ENCODE data around the gene EDA2R.

Gene EDA2R

GRCh38 chrX:66579219-66579618, 59.7 kb downstream of the EDA2R start:
- H3K27me3 ChIP-seq, result peaks cover 27% of the 10 kb centered on the region; the same call in 1 of the 2 replicates
- no peak overlapping the region for H3K4me3 ChIP-seq
- H3K4me2 ChIP-seq, result no peak overlapping the region
- no peak overlapping the region for H3K27ac ChIP-seq
- H3K36me3 ChIP-seq, result no peaks in the 10 kb centered on the region
- no peak for TF ChIP-seq Cebpa-rat (IDR thresholded peaks at IDR 0.05)
- no peak overlapping the region for H3K9ac ChIP-seq
- no peaks in the 10 kb centered on the region; the same call in 1 of the 2 replicates for H3K9me3 ChIP-seq
- H4K20me1 ChIP-seq, result no peaks in the 10 kb centered on the region
- no peaks in the 10 kb centered on the region for H3K4me1 ChIP-seq

- H3K27me3 ChIP-seq, result peaks cover 50% of the 10 kb centered on the region
- H4K20me1 ChIP-seq, result no peaks in the 10 kb centered on the region
- peaks cover 7% of the 10 kb centered on the region; the same call in 1 of the 2 replicates for H3K9me3 ChIP-seq
- H3K36me3 ChIP-seq, result no peaks in the 10 kb centered on the region
- no peak for TF ChIP-seq Cebpa-rat (IDR thresholded peaks at IDR 0.05)
- no peak overlapping the region for H3K4me3 ChIP-seq
- H3K4me1 ChIP-seq, result no peaks in the 10 kb centered on the region
- no peak overlapping the region for H3K27ac ChIP-seq
- no peak overlapping the region for H3K9ac ChIP-seq
- H3K4me2 ChIP-seq, result no peak overlapping the region
Observed at GRCh38 chrX:66553973-66554372, 84.9 kb downstream of the EDA2R start.

GRCh38 chrX:66547847-66548369, 91.0 kb downstream of the EDA2R start:
- Histone ChIP-seq H3K4me1 (peaks cover 7% of the 10 kb centered on the region; the same call in 1 of the 2 replicates), H3K9me3 (no peaks in the 10 kb centered on the region), H3K27me3 (peaks cover 9% of the 10 kb centered on the region; the same call in 1 of the 2 replicates), H4K20me1 (no peaks in the 10 kb centered on the region), H3K9ac (no peak overlapping the region), H3K27ac (no peak overlapping the region), H3K36me3 (no peaks in the 10 kb centered on the region), H3K4me3 (no peak overlapping the region), H3K4me2 (no peak overlapping the region)
- TF ChIP-seq Cebpa-rat (IDR thresholded peaks at IDR 0.05), result no peak

Measured in BLaER1 (cell line).